GM21526 (cell line): ENCODE measurements around the gene IAPP.
"Not testable (repeated sequence)": the region's sequence is repeated elsewhere in the genome, so short reads cannot be mapped to it uniquely, and the experiment has no call there.

Source experiments
- ATAC-seq: cut with Tn5 transposase; IDR thresholded peaks from one replicate; pipeline ENCODE4 v1.9.1; 2021; ENCODE audit warnings: moderate library complexity; ENCODE audit not compliant: unreplicated experiment, low FRiP score

Gene IAPP

GRCh38 chr12:21372602-21373001, at the start of gene IAPP:
IAPP (plus strand) TSS chr12:21372902; CDS start chr12:21373352, 450 bp downstream.
- ATAC-seq = no peak

DNA sequence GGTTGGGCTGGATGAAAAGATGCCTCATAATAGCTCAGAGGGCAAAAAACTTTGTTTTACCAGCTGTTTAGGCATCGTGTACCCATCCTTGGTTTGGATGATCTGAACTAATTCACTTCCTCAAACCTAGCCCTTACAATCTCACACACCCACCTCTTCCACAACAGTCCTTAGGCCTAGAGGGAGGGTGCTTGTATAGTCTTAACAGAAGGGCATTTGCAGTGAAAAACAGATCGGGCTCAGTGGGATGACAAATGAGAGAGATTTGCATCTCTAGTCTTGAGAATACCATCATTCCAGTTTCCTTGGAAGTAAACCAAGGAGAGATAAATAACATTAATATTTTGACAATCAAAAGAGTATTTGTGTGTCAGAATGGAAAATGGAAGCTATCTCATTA, 49.0 kb upstream of the IAPP start:
- no peak for ATAC-seq

DNA sequence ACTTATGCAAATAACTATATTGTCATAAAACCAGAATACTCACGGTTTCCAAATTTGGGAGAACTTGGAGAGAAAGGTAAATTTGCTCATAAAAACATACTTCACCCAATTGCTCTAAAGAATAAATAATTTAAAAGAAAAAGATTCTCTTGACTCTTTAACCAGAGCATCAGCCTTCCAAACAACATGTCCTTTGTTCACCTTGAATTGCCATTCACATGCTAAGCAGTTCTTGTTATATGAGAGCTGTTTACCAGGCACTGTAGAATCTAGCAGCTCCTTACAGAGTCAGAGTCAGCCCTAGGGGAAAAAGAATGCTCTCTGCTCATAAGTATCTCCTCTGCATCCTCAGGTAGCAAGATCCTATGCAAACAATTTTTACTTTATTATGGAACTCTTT, 48.2 kb upstream of the IAPP start:
- ATAC-seq = no peak

DNA sequence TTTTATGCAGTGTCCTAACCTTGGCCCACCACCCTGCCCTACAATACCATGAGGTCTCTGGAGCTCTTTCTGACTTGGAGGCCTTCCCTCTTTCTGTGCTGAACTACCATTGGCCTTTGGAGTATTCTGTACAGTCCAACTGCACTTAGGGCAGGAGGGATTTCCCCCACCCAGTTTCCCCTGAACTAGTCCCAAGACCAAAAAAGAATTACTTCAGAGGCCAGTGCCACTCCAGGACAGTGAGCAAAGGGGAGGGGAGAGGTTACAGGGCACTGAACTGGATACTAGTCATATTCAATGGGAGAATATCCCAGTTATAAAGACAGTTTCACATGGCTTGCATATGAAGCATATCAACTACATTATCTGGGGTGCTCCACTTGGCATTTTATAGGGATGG, 44.1 kb upstream of the IAPP start:
- no peak for ATAC-seq

GRCh38 chr12:21330682-21331253, 41.9 kb upstream of the IAPP start:
- no peak for ATAC-seq

- ATAC-seq = no peak
Measured at GRCh38 chr12:21334771-21335325, 37.9 kb upstream of the IAPP start, which contains the start of gene SLCO1A2. SLCO1A2 (minus strand) TSS chr12:21334917; CDS start chr12:21334647, 270 bp downstream.

DNA sequence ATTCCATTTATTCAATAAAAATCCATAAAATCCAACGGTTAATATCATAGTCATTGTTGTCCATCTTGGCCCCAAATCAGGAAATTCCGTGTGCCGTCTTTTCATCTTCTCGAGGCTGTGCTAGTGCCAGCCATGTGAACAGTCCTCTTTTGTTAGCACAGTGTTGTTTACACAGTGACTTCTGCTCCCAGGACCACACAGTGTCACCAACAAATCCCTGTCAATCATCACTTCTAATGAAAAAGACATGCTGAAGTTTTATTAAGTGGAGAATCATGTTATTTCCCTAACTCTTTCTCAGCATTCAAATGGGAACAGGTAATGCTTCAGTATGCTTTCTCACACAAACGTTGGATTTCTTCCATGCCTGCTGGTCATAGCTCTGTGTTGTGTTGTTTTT, 36.0 kb upstream of the IAPP start:
- no peak for ATAC-seq

- ATAC-seq = no peak
Measured at GRCh38 chr12:21337453-21337852, 35.2 kb upstream of the IAPP start.

DNA sequence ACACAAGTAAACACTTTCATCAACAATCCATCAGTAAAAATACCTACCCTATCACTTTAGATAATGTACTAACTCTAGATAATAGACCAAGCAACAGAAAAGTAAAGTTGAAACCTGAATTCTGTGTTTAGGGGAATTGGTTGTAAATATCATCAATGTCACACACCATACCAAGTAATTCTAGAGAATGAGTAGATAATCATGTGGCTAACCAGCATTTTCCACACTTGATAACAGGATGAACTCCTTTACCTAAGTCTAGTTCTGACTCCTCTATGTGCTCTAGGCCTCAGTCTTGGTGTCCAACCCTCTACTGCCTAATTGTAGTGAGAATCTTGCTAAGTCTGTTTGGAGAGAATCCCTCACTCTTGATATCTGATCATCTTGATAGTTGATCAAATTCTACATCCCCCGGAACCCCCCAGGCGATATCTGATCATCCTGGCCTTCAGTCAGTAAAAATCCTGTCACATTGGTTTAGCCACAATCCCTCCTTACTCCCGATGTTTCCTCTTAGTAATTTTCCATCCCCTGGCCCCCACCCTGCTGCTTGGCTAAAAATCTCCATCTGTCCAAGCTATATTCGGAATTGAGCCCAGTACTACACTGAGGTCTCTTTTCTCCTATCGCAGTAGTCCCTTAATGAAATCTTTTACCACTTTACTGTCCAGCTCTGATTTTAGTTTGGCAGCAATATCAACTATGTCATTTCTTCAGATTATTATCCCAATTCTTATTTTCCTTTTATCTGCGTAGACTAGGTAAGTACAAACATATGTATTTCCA, 34.5 kb upstream of the IAPP start:
- ATAC-seq = no peak

DNA sequence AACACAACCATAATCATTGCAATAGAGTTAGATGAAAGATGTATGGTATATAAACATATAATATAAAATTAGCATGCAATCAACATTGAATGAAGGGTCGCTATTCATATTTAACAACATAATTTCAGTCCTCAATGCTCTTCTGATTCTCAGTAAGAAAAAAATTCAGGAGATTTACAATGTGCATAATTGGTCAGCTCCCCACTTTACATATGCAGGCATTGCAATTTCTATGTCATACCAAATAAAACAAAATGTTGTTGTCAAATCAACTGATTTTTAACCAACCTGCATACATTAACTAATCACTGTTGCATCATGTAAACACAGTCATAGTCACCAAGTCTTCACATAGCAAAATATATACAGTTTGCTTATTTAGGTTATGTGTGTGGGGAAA, 32.8 kb upstream of the IAPP start:
- ATAC-seq = no peak

DNA sequence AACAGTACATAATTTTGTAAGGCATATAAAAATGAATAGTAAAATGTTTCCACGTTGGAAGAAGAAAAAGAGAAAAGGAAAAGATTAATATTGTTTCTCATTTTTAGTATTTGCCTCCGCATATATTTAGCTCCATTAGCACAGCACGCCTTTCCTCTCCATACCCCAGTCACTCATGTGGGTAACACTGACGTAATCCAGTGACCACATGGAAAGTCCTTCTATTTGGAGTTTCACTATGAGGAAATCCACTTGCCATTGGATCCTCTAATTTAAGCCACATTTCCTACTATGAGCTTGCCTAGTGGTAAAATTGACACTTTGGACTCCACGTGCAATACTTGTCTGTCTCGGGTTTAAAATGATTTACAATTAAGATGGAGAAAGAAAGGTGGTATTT, 32.3 kb upstream of the IAPP start:
- ATAC-seq = no peak

GRCh38 chr12:21341769-21342168, 30.9 kb upstream of the IAPP start:
- no peak for ATAC-seq

GRCh38 chr12:21343636-21344035, 29.1 kb upstream of the IAPP start:
- no peak for ATAC-seq

- ATAC-seq = no peak
Measured at GRCh38 chr12:21346542-21347205, 26.0 kb upstream of the IAPP start.

DNA sequence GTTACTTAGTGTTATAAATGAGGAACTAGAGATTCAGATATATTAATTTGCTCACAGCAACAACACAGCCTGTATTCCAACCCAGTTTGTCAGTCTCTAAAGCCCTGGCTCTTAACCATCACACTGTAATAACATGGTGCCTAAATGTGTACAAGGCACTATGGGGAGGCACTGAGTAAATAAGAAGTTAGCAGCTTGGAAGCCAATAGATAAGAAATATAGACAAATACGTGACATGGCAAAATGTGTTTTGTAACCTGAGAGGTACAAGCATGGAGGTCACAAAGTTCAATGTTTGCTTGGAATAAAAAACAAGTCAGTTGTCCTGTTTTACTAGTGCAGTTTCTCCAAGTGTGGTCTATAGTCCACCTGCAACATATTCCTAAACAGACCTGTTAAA, 21.7 kb upstream of the IAPP start:
- ATAC-seq = no peak

GRCh38 chr12:21353487-21353886, 19.2 kb upstream of the IAPP start:
- no peak for ATAC-seq

DNA sequence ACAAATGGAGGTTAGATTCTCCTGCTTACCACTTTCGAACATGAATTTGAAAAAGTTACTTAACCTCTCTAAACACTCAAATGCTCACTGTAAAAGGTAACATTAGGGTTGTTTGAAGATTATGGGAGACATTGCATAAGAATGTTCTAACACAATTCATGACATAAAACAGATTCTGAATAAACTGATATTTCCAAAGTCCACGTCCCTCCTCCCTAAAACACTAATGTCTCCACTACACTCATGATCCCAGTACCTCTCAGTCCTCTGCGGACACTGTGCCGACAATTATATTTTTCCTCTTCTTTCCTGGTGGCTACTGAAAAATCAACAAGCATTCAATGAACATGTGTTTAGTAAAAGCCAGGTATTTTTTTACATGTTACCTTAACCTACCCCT, 18.8 kb upstream of the IAPP start:
- no peak for ATAC-seq

- ATAC-seq = no peak
Measured at GRCh38 chr12:21354641-21355040, 18.1 kb upstream of the IAPP start.

DNA sequence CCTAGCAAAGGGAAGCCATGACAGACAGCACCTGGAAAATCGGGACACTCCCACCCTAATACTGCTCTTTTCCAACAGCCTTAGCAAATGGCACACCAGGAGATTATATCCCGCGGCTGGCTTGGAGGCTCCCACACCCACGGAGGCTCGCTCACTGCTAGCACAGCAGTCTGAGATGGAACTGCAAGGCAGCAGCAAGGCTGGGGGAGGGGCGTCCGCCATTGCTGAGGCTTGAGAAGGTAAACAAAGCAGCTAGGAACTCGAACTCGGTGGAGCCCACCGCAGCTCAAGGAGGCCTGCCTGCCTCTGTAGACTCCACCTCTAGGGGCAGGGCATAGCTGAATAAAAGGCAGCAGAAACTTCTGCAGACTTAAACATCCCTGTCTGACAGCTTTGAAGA, 12.1 kb upstream of the IAPP start:
- not testable (repeated sequence) for ATAC-seq

- ATAC-seq = no peak
Measured at GRCh38 chr12:21369141-21369980, 3.3 kb upstream of the IAPP start.
